HG03159 (cell line): ENCODE measurements around the gene COL8A1.

Experiments used
- ATAC-seq: cut with Tn5 transposase; IDR thresholded peaks from one replicate; pipeline ENCODE4 v1.9.1; 2021; ENCODE audit warnings: mild to moderate bottlenecking, moderate library complexity; ENCODE audit not compliant: unreplicated experiment

The COL8A1 gene

GRCh38 chr3:99781761-99782160 is 143.4 kb downstream of the COL8A1 start:
- ATAC-seq, result no peak

DNA sequence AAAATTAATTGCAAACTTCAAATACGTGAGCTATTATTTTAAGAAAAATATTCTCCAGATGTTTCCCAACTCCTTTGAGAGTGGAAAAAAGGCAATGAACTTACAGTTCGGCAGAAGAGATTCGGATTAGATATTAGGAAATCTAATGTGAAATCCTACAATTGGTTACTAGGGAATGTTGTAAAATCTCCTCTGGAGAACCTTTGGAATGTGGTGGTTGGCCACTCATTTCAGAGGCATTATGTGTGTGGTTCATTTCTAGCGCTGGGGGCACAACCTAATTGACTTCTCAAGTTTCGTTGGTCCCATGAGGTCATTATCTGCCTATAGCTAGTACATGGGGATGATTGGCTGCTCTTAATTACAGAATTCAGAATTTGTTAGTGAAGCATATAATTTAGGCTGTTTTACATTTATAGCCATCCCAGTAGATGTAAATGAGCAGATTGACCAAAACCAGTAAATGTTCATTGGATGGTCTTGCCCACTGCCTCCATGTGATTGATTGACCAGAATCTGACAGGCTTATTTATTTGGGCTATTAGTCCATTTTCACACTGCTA is 144.7 kb downstream of the COL8A1 start:
- ATAC-seq, result no peak

- peak; percentile 96 for ATAC-seq
Observed at GRCh38 chr3:99789011-99789721, 150.8 kb downstream of the COL8A1 start.

DNA sequence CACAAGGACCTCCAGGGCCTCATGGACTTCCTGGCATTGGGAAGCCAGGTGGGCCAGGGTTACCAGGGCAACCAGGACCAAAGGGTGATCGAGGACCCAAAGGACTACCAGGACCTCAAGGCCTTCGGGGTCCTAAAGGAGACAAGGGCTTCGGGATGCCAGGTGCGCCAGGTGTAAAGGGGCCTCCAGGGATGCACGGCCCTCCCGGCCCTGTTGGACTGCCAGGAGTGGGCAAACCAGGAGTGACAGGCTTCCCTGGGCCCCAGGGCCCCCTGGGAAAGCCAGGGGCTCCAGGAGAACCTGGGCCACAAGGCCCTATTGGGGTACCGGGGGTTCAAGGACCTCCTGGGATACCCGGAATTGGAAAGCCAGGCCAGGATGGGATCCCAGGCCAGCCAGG is 156.1 kb downstream of the COL8A1 start:
- ATAC-seq, result no peak

- no peak for ATAC-seq
Observed at GRCh38 chr3:99795573-99795972, 157.2 kb downstream of the COL8A1 start.

DNA sequence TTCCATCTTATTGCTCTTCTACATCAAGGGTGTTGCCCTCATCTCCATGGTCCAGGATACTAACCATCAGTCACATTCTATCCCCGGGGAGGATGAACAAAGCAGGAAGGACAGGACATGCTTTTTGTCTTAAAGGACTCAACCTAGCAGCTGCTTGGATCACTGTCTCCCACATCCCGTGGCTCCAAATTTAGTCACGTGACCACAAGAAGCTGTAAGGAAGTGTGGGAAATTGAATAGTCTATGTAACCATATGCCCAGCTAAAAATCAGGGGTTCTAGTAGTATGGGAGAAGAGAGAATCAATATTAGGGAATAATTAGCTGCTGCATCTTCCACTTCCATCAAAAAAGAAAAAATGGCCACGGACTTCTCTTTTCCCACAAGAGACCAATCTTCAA is 161.0 kb downstream of the COL8A1 start:
- no peak for ATAC-seq

DNA sequence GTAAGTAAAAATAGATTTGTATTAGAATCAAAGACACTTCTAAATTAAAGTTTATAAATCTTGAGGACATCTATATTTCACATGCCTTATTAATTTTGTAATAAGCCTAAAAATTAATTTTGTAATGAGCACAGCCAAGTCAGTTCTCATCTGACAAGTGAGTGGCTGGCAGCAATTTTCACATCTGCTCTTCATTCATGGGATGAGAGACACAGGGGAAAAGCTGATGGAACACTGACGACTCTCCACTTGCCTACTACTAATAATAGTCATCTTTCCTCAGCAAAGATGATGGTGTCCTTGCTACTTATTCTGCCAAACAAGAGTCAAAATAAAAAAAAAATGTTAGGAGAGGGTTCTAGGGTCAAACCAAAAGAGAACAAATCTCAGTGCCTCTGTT is 164.9 kb downstream of the COL8A1 start:
- ATAC-seq, result no peak

DNA sequence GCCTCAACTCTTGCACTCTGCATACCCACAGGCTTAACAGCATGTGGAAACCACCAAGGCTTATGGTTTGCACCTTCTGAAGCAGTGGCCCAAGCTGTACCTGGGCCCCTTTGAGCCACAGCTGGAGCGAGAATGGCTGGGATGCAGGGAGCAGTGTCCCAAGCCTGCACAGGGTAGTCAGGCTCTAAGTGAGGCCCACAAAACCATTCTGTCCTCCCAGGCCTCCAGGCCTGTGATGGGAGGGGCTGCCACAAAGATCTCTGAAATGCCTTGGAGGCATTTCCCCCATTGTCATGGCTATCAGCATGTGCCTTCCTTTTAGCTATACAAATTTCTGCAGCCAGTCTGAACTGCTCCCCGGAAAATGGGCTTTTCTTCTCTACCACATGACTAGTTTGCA is 166.8 kb downstream of the COL8A1 start:
- no peak for ATAC-seq

- no peak for ATAC-seq
Observed at GRCh38 chr3:99808163-99808794, 169.9 kb downstream of the COL8A1 start.

DNA sequence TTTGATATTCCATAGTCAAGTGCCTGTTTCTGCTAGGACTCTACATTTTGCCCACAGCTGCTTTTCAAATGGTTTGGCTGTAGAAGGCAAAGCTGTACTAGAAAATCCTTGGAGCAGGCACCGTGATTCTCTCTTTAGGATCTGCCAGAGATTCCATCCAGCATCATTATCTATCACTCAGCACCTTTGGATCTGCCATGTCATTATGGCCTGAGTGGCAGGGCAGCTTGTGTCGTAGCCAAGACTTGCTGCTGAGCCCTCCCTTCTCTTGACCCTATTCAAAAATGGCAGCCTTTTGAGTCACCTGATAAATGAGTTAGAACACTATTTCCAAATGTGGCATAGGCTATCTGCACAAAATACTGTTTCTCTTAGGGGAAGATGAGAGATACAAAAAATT is 171.2 kb downstream of the COL8A1 start:
- no peak for ATAC-seq

GRCh38 chr3:99810403-99810802 is 172.0 kb downstream of the COL8A1 start:
- no peak for ATAC-seq

- ATAC-seq, result no peak
Observed at GRCh38 chr3:99817047-99817436, 178.6 kb downstream of the COL8A1 start.

- ATAC-seq, result peak; percentile 98
Observed at GRCh38 chr3:99817437-99818240, 179.2 kb downstream of the COL8A1 start, which contains the start of gene CMSS1. TSS of gene CMSS1 (plus strand) at chr3:99817862.

- ATAC-seq, result no peak
Observed at GRCh38 chr3:99818818-99819217, 180.4 kb downstream of the COL8A1 start.

DNA sequence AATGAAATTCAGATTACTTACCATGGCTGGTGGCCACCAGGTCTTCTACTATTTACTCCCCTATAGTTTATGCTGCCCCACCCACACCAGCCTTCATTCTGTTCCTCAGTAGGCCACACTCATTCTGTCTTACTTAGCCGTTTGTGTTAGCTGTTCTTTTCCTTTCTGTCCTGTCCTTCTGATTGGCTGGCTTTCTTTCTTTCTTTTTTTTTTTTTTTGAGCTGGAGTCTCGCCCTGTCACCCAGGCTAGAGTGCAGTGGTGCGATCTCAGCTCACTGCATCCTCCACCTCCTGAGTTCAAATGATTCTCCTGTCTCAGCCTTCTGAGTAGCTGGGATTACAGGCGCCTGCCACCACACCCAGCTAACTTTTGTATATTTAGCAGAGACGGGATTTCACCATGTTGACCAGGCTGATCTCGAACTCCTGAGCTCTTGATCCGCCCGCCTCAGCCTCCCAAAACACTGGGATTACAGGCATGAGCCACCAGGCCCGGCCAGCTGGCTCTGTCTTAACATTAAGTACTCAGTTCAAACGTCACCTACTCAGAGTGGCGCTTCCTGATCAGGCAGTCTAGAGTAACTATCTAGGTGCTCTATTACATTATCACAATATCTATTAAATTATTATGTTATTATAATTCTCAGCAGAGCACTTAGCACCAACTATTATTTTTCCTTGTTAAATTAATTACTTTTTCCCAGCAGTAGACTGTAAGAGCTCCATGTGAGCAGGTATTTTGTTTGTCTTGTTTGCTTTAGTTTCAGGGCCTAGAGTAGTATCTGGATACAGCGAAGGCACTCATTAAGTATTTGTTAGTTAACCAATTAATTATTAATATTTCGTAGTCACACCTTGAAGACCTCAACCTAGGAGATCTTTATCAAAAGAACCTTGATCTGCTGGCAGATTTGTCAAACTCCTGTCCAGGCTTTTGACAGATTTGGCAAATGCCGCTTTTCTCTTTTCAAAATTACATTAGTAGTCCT is 185.6 kb downstream of the COL8A1 start:
- no peak for ATAC-seq

DNA sequence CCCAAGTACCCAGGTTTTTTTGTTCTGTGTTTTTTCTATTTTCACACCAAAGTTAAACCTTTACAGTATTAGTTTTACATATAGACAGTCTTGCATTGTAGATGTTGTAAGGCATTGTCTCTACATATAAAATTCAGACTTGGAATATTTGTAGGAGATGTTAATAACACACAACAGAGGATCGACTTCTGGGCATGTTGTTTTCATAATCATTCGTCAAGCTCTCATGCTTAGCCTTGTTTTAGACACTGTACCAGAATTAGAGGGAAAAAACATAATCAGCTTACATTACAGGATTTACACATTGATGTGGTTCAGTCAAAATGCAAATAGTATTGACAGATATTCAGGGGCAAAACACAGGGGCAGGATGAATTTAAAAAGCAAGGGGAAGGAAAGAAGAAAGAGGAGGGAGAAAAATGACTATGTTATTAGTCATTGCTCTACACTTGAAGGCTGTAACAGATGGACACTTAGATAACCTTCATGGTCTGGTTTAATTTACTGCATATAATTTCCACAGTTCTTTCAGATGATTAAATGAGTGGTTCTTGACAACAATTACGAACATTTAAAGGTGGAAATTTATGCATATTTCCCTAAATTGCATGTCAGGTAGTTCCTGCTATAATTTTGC is 186.7 kb downstream of the COL8A1 start:
- no peak for ATAC-seq

GRCh38 chr3:99829844-99830243 is 191.4 kb downstream of the COL8A1 start:
- ATAC-seq, result no peak

DNA sequence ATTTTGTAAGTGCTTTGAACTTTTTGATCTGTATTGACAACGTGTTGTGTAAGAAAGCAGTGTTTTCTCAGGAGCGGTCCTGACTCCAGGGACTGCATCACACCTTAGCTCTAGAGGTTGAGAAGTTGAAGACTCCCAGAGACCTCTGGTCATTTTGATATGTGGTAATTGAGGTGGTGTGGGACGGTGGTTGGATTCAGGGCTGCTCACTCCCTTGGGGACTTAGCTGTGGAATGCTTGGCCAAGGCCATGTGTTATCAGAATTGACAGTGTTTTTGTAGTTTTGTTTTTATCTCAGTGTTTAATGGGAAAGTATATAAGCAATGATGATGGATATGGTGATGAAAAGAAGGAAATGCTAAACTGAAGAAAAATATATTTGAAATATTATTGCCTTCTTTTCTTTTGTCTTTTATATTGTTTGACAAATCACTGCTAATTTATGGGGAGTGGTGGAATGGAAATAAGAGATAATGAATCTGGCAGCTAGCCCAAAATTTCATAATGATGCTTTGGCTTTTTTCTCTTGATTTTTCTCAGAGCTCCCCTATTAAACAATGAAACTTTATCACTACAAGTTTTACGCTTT is 195.3 kb downstream of the COL8A1 start:
- no peak for ATAC-seq

DNA sequence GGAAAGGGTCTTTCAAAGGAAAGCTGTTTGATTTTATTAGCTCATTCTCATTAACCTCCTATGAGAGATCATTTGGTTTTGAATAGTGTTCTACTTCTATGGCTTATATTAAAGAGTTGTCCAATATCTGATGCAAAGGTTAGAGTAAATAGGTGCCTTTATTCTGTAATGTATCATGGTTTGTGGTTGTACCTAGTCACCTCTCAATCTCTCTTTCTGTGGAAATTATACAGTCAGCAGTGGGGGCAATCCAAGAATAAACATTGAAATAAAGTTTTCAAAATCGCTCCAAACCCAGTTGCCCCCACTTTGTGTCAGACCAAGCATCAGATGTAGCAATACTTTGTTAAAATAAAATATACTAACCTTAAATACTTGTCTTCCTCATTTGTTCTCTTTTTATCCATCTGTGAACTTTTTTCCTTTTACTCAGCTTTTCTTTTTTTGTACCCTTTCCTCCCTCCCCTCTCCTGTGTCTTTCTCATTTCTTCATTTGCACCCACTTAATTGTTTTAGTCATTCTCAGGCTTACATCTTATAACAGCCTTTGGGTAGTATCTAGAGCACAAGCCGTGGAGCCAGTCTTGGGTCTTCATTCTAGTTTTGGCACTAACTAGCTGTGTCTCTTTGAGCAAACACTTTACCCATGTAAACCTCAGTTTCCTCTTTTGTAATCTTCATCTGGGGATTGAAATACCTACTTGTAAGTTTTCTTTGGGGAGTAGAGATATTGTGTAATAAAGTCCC is 196.0 kb downstream of the COL8A1 start:
- ATAC-seq, result no peak
